ENCODE measurements around the gene TIMM44.

TIMM44 gene

DNA sequence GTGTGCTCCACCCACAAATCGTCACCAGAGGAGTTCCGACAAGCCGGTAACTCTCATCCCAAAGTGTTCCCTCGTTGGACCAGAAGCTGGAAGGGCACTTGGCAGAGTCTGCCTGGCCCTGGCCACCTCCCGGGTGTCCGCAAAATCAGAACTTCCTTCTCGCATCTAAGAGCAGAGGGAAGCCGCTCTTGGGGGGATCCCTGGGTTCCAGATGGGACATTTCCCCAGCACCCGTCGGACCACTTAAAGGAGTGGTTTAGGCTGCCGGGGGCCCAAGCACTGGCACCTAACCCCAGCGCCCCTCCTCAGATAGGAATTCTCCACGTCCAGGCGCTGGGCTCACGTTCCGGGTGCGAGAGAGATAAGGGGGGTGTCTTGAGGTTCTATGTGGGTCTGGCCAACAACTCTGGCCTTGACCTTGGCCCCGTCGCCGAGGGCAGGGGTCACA is 40.6 kb downstream of the TIMM44 start:
- DNase-seq (ENCODE audit: low spot score) = no peak
- CTCF ChIA-PET = no interaction called here
- peak overlapping the region; percentile 95 for H3K27ac ChIP-seq
- POLR2A ChIA-PET (ENCODE audit: low non-redundant PET) = interaction anchor here (0.5 to 1.6 kb wide), 5 partner anchors 10 to 41 kb away, joined by 3 to 6 read pairs (median 3); partner anchors contain the start of gene TIMM44
- TF ChIP-seq, protein P1, sequence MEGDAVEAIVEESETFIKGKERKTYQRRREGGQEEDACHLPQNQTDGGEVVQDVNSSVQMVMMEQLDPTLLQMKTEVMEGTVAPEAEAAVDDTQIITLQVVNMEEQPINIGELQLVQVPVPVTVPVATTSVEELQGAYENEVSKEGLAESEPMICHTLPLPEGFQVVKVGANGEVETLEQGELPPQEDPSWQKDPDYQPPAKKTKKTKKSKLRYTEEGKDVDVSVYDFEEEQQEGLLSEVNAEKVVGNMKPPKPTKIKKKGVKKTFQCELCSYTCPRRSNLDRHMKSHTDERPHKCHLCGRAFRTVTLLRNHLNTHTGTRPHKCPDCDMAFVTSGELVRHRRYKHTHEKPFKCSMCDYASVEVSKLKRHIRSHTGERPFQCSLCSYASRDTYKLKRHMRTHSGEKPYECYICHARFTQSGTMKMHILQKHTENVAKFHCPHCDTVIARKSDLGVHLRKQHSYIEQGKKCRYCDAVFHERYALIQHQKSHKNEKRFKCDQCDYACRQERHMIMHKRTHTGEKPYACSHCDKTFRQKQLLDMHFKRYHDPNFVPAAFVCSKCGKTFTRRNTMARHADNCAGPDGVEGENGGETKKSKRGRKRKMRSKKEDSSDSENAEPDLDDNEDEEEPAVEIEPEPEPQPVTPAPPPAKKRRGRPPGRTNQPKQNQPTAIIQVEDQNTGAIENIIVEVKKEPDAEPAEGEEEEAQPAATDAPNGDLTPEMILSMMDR (conservative IDR thresholded peaks at IDR 0.05; ENCODE audit: low read depth) = no peak

DNA sequence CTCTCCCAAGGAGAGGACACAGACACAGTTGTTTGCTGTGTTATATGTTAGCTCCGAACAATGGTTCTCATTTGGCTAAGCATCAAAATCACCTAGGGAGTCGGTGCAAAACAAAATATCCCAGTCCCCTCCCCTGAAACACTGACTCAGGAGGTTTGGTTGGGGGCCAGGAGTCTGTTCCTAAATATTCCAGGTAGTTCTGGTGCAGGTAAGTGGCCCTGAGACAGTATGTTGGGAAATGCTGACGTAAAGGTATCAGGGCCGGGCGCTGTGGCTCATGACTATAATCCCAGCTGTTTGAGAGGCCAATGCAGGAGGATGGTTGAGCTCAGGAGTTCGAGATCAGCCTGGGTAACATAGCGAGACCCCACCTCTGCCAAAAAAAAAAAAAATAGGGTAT is 42.1 kb downstream of the TIMM44 start:
- TF ChIP-seq, protein P1 (conservative IDR thresholded peaks at IDR 0.05; ENCODE audit: low read depth) = no peak
- ChIA-PET POLR2A (ENCODE audit: low non-redundant PET) (interaction anchor here (1.0 kb wide), 1 partner anchor 10 kb away, joined by 4 read pairs; no protein-coding TSS in a partner anchor), CTCF (interaction anchor here (0.6 to 1.7 kb wide), 2 partner anchors 10 to 32 kb away, joined by 5 read pairs; no protein-coding TSS in a partner anchor)
- H3K27ac ChIP-seq = peak overlapping the region; percentile 95
- no peak for DNase-seq (ENCODE audit: low spot score)

DNA sequence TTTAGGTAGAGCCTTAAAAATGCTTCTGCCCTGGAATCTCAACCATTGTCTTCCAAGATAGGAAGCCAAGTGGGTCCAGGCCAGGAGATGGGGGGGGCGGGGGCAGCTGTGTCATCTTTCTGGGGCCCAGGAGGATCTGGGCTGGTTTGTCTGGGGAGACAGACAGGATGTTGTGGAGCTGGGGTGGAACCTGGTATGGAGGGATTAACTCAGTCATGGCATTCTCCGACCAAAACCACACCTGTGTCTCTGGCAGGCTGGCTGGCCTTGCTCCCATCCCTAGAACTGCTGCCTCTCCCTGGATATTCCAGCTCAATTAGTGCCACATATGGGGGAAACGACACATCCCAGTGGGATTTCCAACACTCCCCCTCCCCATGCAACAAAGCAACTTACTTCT is 42.5 kb downstream of the TIMM44 start:
- POLR2A ChIA-PET (ENCODE audit: low non-redundant PET) = interaction anchor here (1.0 kb wide), 1 partner anchor 11 kb away, joined by 4 read pairs; no protein-coding TSS in a partner anchor
- H3K27ac ChIP-seq = peak overlapping the region; percentile 95
- no peak for DNase-seq (ENCODE audit: low spot score)
- CTCF ChIA-PET = interaction anchor here (0.9 to 1.7 kb wide), 2 partner anchors 32 to 43 kb away, joined by 3 to 5 read pairs; partner anchors contain the start of gene TIMM44
- TF ChIP-seq, protein P1 (conservative IDR thresholded peaks at IDR 0.05; ENCODE audit: low read depth) = no peak

DNA sequence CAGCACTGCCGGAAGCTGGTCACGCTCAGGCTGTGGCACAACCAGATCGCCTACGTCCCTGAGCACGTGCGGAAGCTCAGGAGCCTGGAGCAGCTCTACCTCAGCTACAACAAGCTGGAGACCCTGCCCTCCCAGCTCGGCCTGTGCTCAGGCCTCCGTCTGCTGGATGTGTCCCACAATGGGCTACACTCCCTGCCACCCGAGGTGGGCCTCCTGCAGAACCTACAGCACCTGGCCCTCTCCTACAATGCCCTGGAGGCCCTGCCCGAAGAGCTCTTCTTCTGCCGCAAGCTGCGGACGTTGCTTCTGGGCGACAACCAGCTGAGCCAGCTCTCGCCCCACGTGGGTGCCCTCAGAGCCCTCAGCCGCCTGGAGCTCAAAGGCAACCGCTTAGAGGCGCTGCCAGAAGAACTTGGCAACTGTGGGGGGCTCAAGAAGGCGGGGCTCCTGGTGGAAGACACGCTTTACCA is 43.0 kb downstream of the TIMM44 start:
- TF ChIP-seq, protein P1 (conservative IDR thresholded peaks at IDR 0.05; ENCODE audit: low read depth) = no peak
- H3K27ac ChIP-seq = peak overlapping the region; percentile 95
- ChIA-PET CTCF (interaction anchor here (0.7 to 1.7 kb wide), 3 partner anchors 31 to 220 kb away, joined by 3 to 6 read pairs (median 5); partner anchors contain the start of genes TIMM44 and TRAPPC5), POLR2A (ENCODE audit: low non-redundant PET) (interaction anchor here (0.6 to 1.0 kb wide), 2 partner anchors 12 to 31 kb away, joined by 3 read pairs; partner anchors contain the start of gene LRRC8E)
- no peak for DNase-seq (ENCODE audit: low spot score)

DNA sequence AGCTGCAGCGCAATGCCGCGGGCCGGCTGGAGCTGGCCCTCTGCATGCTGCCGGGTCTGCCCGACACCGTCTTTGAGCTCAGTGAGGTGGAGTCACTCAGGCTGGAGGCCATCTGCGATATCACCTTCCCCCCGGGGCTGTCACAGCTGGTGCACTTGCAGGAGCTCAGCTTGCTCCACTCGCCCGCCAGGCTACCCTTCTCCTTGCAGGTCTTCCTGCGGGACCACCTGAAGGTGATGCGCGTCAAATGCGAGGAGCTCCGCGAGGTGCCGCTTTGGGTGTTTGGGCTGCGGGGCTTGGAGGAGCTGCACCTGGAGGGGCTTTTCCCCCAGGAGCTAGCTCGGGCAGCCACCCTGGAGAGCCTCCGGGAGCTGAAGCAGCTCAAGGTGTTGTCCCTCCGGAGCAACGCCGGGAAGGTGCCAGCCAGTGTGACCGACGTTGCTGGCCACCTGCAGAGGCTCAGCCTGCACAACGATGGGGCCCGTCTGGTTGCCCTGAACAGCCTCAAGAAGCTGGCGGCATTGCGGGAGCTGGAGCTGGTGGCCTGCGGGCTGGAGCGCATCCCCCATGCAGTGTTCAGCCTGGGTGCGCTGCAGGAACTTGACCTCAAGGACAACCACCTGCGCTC is 43.6 kb downstream of the TIMM44 start:
- TF ChIP-seq, protein P1 (conservative IDR thresholded peaks at IDR 0.05; ENCODE audit: low read depth) = no peak
- no peak for DNase-seq (ENCODE audit: low spot score)
- peak overlapping the region; percentile 95 for H3K27ac ChIP-seq
- ChIA-PET CTCF (interaction anchor here (0.7 to 1.7 kb wide), 3 partner anchors 31 to 219 kb away, joined by 3 to 6 read pairs (median 5); partner anchors contain the start of genes TIMM44 and TRAPPC5), POLR2A (ENCODE audit: low non-redundant PET) (interaction anchor here (0.6 to 1.0 kb wide), 2 partner anchors 11 to 30 kb away, joined by 3 read pairs; partner anchors contain the start of gene LRRC8E)

DNA sequence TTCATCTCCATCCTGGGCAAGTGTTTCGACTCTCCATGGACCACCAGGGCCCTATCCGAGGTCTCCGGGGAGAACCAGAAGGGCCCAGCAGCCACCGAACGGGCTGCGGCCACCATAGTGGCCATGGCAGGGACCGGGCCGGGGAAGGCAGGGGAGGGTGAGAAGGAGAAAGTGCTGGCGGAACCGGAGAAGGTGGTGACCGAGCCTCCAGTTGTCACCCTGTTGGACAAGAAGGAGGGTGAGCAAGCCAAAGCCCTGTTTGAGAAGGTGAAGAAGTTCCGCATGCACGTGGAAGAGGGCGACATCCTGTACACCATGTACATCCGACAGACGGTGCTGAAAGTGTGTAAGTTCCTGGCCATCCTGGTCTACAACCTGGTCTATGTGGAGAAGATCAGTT is 44.5 kb downstream of the TIMM44 start:
- CTCF ChIA-PET = no interaction called here
- peak overlapping the region; percentile 95 for H3K27ac ChIP-seq
- TF ChIP-seq, protein P1 (conservative IDR thresholded peaks at IDR 0.05; ENCODE audit: low read depth) = no peak
- DNase-seq (ENCODE audit: low spot score) = no peak
- POLR2A ChIA-PET (ENCODE audit: low non-redundant PET) = no interaction called here
